DND-41 (cell line): Measurements from ENCODE around the gene FEM1C.

Experiments
- EZH2 ChIP-seq: IDR thresholded peaks from 3 replicates; pipeline ENCODE4 v1.6.1; 2012; ENCODE audit warnings: borderline replicate concordance, low read depth, mild to moderate bottlenecking, moderate library complexity, low read length, inconsistent platforms; ENCODE audit not compliant: severe bottlenecking
- TF ChIP-seq, protein P1 (sequence below): IDR thresholded peaks from 2 replicates; pipeline ENCODE4 v1.5.1; 2012; ENCODE audit warnings: borderline replicate concordance, low read length, moderate library complexity, mild to moderate bottlenecking; ENCODE audit not compliant: poor library complexity, severe bottlenecking; ENCODE audit errors: extremely low read depth

DNA sequence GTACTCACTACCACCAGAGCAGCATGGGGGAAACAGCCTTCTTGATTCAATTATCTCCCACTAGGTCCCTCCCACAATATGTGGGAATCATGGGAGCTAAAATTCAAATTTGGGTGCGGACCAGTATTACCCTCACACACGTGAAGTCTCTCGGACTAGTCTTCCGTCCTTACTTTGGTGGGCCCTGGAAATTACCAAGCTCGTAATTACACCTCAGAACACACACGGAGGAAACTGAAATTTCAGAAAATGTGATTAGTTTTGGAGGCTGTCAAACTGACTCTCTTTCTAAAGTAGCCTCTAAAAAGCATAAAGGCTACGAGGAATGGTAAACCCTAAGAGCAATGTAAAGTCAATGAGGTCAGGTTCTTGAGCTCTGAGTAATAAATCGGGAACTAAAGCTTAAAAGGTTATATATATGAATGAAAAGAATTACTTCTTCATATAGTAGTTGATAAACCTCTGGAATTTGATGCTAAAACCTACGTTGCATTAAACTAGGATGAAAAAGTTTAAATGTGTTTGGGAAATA lies 842 bp upstream of the FEM1C start:
- no peak for TF ChIP-seq EZH2
- TF ChIP-seq, protein P1, sequence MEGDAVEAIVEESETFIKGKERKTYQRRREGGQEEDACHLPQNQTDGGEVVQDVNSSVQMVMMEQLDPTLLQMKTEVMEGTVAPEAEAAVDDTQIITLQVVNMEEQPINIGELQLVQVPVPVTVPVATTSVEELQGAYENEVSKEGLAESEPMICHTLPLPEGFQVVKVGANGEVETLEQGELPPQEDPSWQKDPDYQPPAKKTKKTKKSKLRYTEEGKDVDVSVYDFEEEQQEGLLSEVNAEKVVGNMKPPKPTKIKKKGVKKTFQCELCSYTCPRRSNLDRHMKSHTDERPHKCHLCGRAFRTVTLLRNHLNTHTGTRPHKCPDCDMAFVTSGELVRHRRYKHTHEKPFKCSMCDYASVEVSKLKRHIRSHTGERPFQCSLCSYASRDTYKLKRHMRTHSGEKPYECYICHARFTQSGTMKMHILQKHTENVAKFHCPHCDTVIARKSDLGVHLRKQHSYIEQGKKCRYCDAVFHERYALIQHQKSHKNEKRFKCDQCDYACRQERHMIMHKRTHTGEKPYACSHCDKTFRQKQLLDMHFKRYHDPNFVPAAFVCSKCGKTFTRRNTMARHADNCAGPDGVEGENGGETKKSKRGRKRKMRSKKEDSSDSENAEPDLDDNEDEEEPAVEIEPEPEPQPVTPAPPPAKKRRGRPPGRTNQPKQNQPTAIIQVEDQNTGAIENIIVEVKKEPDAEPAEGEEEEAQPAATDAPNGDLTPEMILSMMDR, result no peak
